ENCODE data around the gene SMOC2.

DNA sequence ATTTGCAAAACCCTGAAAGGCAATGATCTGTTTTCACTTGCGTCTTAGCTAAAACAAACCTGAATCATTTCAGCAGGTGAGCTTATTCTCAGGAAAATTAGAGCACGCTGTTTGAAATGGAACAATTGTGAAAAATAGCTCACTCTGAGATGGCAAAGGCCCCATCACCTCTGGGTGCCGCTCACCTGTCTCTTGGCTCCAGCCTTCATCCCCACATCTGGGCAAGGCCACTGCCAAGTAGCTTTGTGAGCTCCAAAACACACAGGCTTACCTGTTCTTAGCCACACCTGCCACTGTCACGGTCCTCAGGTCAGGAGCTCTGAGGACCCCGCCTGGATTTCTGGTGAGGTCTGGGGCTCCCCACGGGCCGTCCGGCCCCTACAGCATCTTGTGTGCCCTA lies 66.7 kb downstream of the SMOC2 start:
- TF ChIP-seq, protein P1, sequence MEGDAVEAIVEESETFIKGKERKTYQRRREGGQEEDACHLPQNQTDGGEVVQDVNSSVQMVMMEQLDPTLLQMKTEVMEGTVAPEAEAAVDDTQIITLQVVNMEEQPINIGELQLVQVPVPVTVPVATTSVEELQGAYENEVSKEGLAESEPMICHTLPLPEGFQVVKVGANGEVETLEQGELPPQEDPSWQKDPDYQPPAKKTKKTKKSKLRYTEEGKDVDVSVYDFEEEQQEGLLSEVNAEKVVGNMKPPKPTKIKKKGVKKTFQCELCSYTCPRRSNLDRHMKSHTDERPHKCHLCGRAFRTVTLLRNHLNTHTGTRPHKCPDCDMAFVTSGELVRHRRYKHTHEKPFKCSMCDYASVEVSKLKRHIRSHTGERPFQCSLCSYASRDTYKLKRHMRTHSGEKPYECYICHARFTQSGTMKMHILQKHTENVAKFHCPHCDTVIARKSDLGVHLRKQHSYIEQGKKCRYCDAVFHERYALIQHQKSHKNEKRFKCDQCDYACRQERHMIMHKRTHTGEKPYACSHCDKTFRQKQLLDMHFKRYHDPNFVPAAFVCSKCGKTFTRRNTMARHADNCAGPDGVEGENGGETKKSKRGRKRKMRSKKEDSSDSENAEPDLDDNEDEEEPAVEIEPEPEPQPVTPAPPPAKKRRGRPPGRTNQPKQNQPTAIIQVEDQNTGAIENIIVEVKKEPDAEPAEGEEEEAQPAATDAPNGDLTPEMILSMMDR (IDR thresholded peaks at IDR 0.05): no peak
- no peak for TF ChIP-seq EP300 (IDR thresholded peaks at IDR 0.05)
